Spleen (tissue), 7 donors: Measurements from ENCODE around the gene ERICH2.

ENCODE experiments used
- CTCF ChIP-seq, 11 experiments: fragments of 200-600 bp in 7 of 11; fragments of 450-650 bp in 4 of 11; sonication (generic) in 4 of 11; IDR thresholded peaks in 8 of 11; conservative IDR thresholded peaks in 3 of 11; 1 replicate in 7 of 11; 2 replicates in 4 of 11; pipeline versions ENCODE4 v1.4.0 to v1.8.0; 2016 to 2021; ENCODE audit warnings: antibody characterized with exemption in 11 of 11, inconsistent platforms in 4 of 11, mild to moderate bottlenecking in 1 of 11
- POLR2A ChIP-seq, 3 donors: fragments of 450-650 bp; IDR thresholded peaks; one replicate each; pipeline ENCODE4 v1.5.1; 2017; ENCODE audit warnings: antibody characterized with exemption in 3 of 3, mild to moderate bottlenecking in 1 of 3
- donor health status: DM: no; HTN: no; CAD: no; lungs with moderate emphysema.
- donor health status: DM: no; HTN: no; CAD: no.
- donor health status: DM: no; HTN: no; CAD: no.

- TF ChIP-seq CTCF (IDR thresholded peaks at IDR 0.05 in 8 of 11, conservative IDR thresholded peaks at IDR 0.05 in 3 of 11) (peak in 2 of 11 experiments; percentile 14 to 24), POLR2A (IDR thresholded peaks at IDR 0.05) (no peak)
Measured at GRCh38 chr2:170822290-170823087, 52.3 kb downstream of the ERICH2 start.
